Fibroblast of lung (primary cell): Measurements from ENCODE around the gene DCST2.
"Not testable (repeated sequence)": the region's sequence is repeated elsewhere in the genome, so short reads cannot be mapped to it uniquely, and the experiment has no call there.

Experiments
- CTCF ChIP-seq, 2 donors: IDR thresholded peaks in 1 of 2; conservative IDR thresholded peaks in 1 of 2; 1 replicate in 1 of 2; 2 replicates in 1 of 2; pipeline ENCODE4 v1.5.1; 2011 to 2012; ENCODE audit warnings: low read length in 2 of 2, control low read depth in 1 of 2, inconsistent platforms in 1 of 2, low read depth in 1 of 2, mild to moderate bottlenecking in 1 of 2
- EZH2 ChIP-seq: IDR thresholded peaks from 2 replicates; pipeline ENCODE4 v1.5.1; 2012; ENCODE audit warnings: low read length, control low read depth, mild to moderate bottlenecking; ENCODE audit errors: missing control alignments

- peak; percentile 37 to 52 for TF ChIP-seq CTCF (conservative IDR thresholded peaks at IDR 0.05 in 1 of 2, IDR thresholded peaks at IDR 0.05 in 1 of 2; ENCODE audit: low read depth in 1 of 2, low read length in 2 of 2)
- not testable (repeated sequence) for TF ChIP-seq EZH2
These were observed 38.1 kb downstream of the DCST2 start for GRCh38 chr1:154995301-154995983.
